ENCODE measurements around the gene GRM1. TPM values are rescaled to one million over a fixed set of nuclear protein-coding genes. Genes with fewer than 3 reads are reported as not detected.

Gene GRM1
- total and polyA plus RNA-seq, 2 donors (not counting 1 experiment from before 2014, with no cell fraction given): not detected

- ATAC-seq (ENCODE audit: low read depth): no peak
- ChIA-PET CTCF (no interaction called here), POLR2A (no interaction called here)
- H2AFZ ChIP-seq (ENCODE audit: insufficient read depth, low read depth, low read length, poor library complexity, severe bottlenecking): no peak overlapping the region
- no peak overlapping the region for H3K27ac ChIP-seq (ENCODE audit: low read length in 2 of 2)
- peaks cover 4% of the 10 kb centered on the region for H3K9me3 Mint-ChIP-seq (ENCODE audit: insufficient read depth)
- no peak overlapping the region for H3K9ac ChIP-seq (ENCODE audit: low read length)
- H3K4me2 ChIP-seq (replicated peaks; ENCODE audit: low read depth, low read length, poor library complexity, severe bottlenecking): no peak overlapping the region
- no peaks in the 10 kb centered on the region for H4K20me1 ChIP-seq (ENCODE audit: control insufficient read depth, insufficient read depth, low read length, poor library complexity, severe bottlenecking)
- H3K4me3 ChIP-seq (ENCODE audit: control extremely low read depth in 1 of 5, extremely low read depth in 1 of 5, insufficient read depth in 1 of 5, low read depth in 2 of 5, low read length in 4 of 5): no peak overlapping the region
- no peaks in the 10 kb centered on the region for H3K36me3 ChIP-seq (replicated peaks in 1 of 2; ENCODE audit: control extremely low read depth in 1 of 2, control insufficient read depth in 1 of 2, extremely low read depth in 1 of 2, insufficient read depth in 2 of 2, low read length in 1 of 2)
- H3K27me3 Mint-ChIP-seq: no peaks in the 10 kb centered on the region
- intact Hi-C loops (cut with micrococcal nuclease): no loop called here
- no peak overlapping the region for H3K27ac Mint-ChIP-seq
- H3K4me3 Mint-ChIP-seq: no peak overlapping the region
- H3K9me3 ChIP-seq (ENCODE audit: control extremely low read depth in 1 of 3, control insufficient read depth in 2 of 3, insufficient read depth in 1 of 3, low read length in 2 of 3): no peaks in the 10 kb centered on the region
- DNase-seq: no peak
- H3K79me2 ChIP-seq (ENCODE audit: control insufficient read depth, insufficient read depth, low read length): no peaks in the 10 kb centered on the region
- no peak for TF ChIP-seq EZH2 (IDR thresholded peaks at IDR 0.05; ENCODE audit: borderline replicate concordance, insufficient read depth, low read depth, low read length, poor library complexity, severe bottlenecking)
- no peak for TF ChIP-seq CTCF (IDR thresholded peaks at IDR 0.05)
- no peaks in the 10 kb centered on the region for H3K27me3 ChIP-seq (replicated peaks in 1 of 4; ENCODE audit: control extremely low read depth in 1 of 4, control insufficient read depth in 3 of 4, insufficient read depth in 4 of 4, low read length in 3 of 4)
- H3K4me1 Mint-ChIP-seq: no peaks in the 10 kb centered on the region
- WGBS (ENCODE audit: insufficient coverage): 100% methylated on average over 1 of the region's 1 CpG
- no peaks in the 10 kb centered on the region for H3K4me1 ChIP-seq (ENCODE audit: control insufficient read depth in 2 of 2, insufficient read depth in 2 of 2, low read length in 2 of 2)
These were observed 368.8 kb downstream of the GRM1 start for GRCh38 chr6:146397638-146398037.

- Mint-ChIP-seq H3K9me3 (ENCODE audit: insufficient read depth) (peaks cover 2% of the 10 kb centered on the region), H3K4me3 (no peak overlapping the region), H3K27me3 (no peaks in the 10 kb centered on the region), H3K4me1 (no peaks in the 10 kb centered on the region), H3K27ac (no peak overlapping the region)
- H3K9ac ChIP-seq (ENCODE audit: low read length): no peak overlapping the region
- ChIA-PET POLR2A (no interaction called here), CTCF (no interaction called here)
- no peak overlapping the region for H3K27ac ChIP-seq (ENCODE audit: low read length in 2 of 2)
- intact Hi-C loops (cut with micrococcal nuclease): no loop called here
- no peak for ATAC-seq (ENCODE audit: low read depth)
- no peaks in the 10 kb centered on the region for H3K79me2 ChIP-seq (ENCODE audit: control insufficient read depth, insufficient read depth, low read length)
- no peak for TF ChIP-seq EZH2 (IDR thresholded peaks at IDR 0.05; ENCODE audit: borderline replicate concordance, insufficient read depth, low read depth, low read length, poor library complexity, severe bottlenecking)
- TF ChIP-seq CTCF (IDR thresholded peaks at IDR 0.05): no peak
- no peaks in the 10 kb centered on the region for H3K4me1 ChIP-seq (ENCODE audit: control insufficient read depth in 2 of 2, insufficient read depth in 2 of 2, low read length in 2 of 2)
- no peaks in the 10 kb centered on the region for H4K20me1 ChIP-seq (ENCODE audit: control insufficient read depth, insufficient read depth, low read length, poor library complexity, severe bottlenecking)
- DNase-seq: no peak
- H3K4me2 ChIP-seq (replicated peaks; ENCODE audit: low read depth, low read length, poor library complexity, severe bottlenecking): no peak overlapping the region
- H3K9me3 ChIP-seq (ENCODE audit: control extremely low read depth in 1 of 3, control insufficient read depth in 2 of 3, insufficient read depth in 1 of 3, low read length in 2 of 3): no peaks in the 10 kb centered on the region
- no peak overlapping the region for H3K4me3 ChIP-seq (ENCODE audit: control extremely low read depth in 1 of 5, extremely low read depth in 1 of 5, insufficient read depth in 1 of 5, low read depth in 2 of 5, low read length in 4 of 5)
- no peaks in the 10 kb centered on the region for H3K27me3 ChIP-seq (replicated peaks in 1 of 4; ENCODE audit: control extremely low read depth in 1 of 4, control insufficient read depth in 3 of 4, insufficient read depth in 4 of 4, low read length in 3 of 4)
- no peak overlapping the region for H2AFZ ChIP-seq (ENCODE audit: insufficient read depth, low read depth, low read length, poor library complexity, severe bottlenecking)
- H3K36me3 ChIP-seq (replicated peaks in 1 of 2; ENCODE audit: control extremely low read depth in 1 of 2, control insufficient read depth in 1 of 2, extremely low read depth in 1 of 2, insufficient read depth in 2 of 2, low read length in 1 of 2): no peaks in the 10 kb centered on the region
- no CpG with 5 or more reads among the region's 3 CpGs for WGBS (ENCODE audit: insufficient coverage)
These were observed 373.6 kb downstream of the GRM1 start for GRCh38 chr6:146402476-146402875.

Measured in B cell (primary cell).